ENCODE measurements around the gene HEBP2.

DNA sequence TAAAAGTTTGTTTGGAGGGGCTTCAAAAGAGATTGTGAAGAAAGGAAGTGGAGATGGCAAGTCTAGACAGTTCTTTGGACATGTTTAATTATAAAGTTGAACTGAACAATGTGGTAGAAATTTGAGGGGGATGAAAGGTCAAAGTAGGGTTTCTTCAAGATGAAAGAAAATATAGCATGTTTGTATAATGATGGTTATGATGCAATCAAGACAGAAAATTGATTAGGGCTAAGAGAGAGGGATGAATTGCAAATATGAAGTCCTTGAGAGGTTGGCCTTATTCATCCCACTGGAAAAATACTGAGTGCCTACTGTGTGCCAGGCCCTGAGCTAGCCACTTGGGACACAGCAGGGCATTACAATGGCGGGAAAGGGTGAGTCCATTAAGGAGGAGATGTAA is 57.6 kb downstream of the HEBP2 start:
- no peak for TF ChIP-seq CTCF (IDR thresholded peaks at IDR 0.05)
- TF ChIP-seq POLR2A (IDR thresholded peaks at IDR 0.05) = no peak

All from lower leg skin (tissue), 3 donors.